PFSK-1 (cell line): ENCODE measurements around the gene TMEM163.

Experiments
- FOXP2 ChIP-seq: optimal IDR thresholded peaks from 2 replicates; pipeline ENCODE3; 2011; ENCODE audit warnings: borderline replicate concordance, control low read depth, inconsistent platforms; ENCODE audit not compliant: insufficient read depth; ENCODE audit errors: extremely low read length, extremely low read depth
- POLR2AphosphoS5 ChIP-seq: IDR thresholded peaks from 2 replicates; pipeline ENCODE4 v1.6.1; 2012; ENCODE audit warnings: low read depth, mild to moderate bottlenecking, control low read depth, low read length, moderate library complexity
- SIN3A ChIP-seq: IDR thresholded peaks from 2 replicates; pipeline ENCODE4 v1.6.1; 2012; ENCODE audit warnings: mild to moderate bottlenecking, low read length, moderate library complexity, borderline replicate concordance; ENCODE audit not compliant: insufficient read depth
- TAF1 ChIP-seq: IDR thresholded peaks from 2 replicates; pipeline ENCODE4 v1.6.1; 2012; ENCODE audit warnings: low read length, control low read depth, borderline replicate concordance; ENCODE audit not compliant: insufficient read depth

DNA sequence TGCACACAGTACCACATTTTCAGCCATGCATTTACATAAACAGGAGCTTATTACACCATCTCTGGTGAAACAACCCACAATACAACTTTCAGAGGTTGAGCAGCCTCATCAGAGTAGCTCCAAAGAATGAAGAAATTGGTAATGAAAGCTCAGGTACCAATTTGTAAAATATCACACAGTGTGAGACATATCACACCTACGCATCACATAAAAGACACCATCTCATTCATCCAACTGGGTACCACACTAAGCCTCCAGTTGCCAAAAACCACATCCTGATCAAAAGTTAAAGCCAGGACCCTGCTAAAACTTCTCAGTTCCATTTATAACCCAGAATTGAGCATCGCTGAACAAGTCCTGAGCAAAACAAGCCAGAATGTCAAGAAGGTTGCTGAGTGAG lies 4.6 kb downstream of the TMEM163 start:
- TF ChIP-seq POLR2AphosphoS5 (no peak), FOXP2 (no peak), TAF1 (no peak), SIN3A (no peak)
